Stimulated activated CD8-positive, alpha-beta memory T cell treated with anti-CD3 and anti-CD28 coated beads, Interleukin-4, amount 100 ng/mL, for 24 hours (primary cell): Measurements from ENCODE around the gene NEK6.

Experiments used
- DNase-seq: peaks from one replicate; pipeline ENCODE4 v3.0.0-alpha.2; 2020; ENCODE audit warnings: low read depth

The NEK6 gene

DNA sequence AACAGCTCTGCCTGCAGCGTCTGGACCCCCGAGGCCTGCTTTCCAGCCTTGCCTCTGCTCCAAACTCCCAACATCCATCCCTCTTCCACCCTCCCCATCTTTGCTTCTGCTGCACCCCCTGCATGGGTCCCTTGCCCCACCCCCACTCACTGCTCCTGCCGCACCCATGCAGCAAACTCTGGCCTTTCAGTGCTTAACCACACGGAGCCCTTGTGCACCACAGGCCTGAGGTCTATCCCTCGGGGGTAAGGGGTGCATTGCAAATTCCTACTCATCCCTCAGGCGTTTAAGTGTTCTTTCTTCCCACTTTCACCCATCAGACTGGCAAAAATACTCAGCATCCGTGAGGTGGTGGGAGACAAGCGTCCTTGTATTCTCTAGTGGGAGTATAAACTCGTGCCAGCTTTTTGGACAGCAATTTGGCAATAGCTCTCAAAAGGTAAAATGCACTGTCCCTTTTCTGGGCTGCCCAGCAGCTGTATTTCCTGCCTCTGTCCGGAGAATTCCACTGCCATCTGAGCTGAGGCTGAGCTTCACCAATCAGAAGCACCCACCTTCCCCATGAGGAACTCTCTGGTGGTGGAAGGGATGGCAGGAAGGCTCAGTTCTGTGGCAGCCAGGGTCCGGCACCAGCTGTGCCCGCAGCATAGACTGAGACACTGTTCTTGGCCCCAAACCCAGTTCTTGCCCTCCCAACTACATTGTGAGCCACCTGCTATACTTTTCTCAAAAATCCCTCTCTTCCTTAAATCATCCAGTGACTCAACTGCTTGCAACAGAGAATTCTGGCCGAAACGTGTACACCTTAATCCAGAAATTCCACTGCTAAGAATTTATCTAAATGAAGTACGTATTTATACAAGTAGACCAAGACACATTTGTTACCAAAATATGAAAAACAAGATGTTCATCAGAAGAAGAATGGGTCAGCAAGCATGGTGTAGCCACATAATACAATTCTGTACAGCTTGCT, 142.5 kb downstream of the NEK6 start:
- DNase-seq, result no peak
